ENCODE data around the gene APOBEC4. TPM values are rescaled to one million over a fixed set of nuclear protein-coding genes. Genes with fewer than 3 reads are reported as not detected.
"Not testable (repeated sequence)": the region's sequence is repeated elsewhere in the genome, so short reads cannot be mapped to it uniquely, and the experiment has no call there.

The APOBEC4 gene
- total RNA-seq, 1 experiment from 2014 or later, result not detected

DNA sequence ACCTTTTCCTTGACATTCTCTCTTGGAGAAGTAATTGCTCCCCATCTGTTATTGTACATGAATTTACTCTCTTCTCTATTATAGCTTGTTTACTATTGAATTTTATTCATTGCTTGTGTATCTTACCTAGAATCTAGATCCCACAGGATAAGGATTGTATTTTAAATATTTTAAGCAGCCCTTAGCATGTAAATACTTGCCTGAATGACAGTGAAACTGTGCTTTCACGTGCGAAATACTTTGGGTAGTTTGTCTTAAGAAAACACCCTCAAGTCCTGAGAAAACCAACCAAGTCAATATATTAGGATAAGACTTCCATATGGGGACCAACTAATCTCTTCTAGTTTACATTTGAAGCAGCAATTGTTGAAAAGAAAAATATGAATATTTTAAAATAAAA, 32.8 kb downstream of the APOBEC4 start:
- no peaks in the 10 kb centered on the region for H3K9me3 Mint-ChIP-seq (ENCODE audit: unreplicated experiment)
- peak overlapping the region; percentile 78 for H3K27ac Mint-ChIP-seq (ENCODE audit: low read depth, unreplicated experiment)
- ChIA-PET POLR2A (interaction anchor here (0.6 to 6.8 kb wide), 14 partner anchors 9 to 1780 kb away, joined by 3 to 67 read pairs (median 4); partner anchors contain the start of genes ARPC5 and SMG7), CTCF (interaction anchor here (0.8 to 3.4 kb wide), 7 partner anchors 9 to 340 kb away, joined by 3 to 24 read pairs (median 3); no protein-coding TSS in a partner anchor)
- peaks cover 31% of the 10 kb centered on the region for H3K36me3 Mint-ChIP-seq (ENCODE audit: insufficient read depth, unreplicated experiment)
- TF ChIP-seq, protein P1, sequence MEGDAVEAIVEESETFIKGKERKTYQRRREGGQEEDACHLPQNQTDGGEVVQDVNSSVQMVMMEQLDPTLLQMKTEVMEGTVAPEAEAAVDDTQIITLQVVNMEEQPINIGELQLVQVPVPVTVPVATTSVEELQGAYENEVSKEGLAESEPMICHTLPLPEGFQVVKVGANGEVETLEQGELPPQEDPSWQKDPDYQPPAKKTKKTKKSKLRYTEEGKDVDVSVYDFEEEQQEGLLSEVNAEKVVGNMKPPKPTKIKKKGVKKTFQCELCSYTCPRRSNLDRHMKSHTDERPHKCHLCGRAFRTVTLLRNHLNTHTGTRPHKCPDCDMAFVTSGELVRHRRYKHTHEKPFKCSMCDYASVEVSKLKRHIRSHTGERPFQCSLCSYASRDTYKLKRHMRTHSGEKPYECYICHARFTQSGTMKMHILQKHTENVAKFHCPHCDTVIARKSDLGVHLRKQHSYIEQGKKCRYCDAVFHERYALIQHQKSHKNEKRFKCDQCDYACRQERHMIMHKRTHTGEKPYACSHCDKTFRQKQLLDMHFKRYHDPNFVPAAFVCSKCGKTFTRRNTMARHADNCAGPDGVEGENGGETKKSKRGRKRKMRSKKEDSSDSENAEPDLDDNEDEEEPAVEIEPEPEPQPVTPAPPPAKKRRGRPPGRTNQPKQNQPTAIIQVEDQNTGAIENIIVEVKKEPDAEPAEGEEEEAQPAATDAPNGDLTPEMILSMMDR (IDR thresholded peaks at IDR 0.05; ENCODE audit: unreplicated experiment), result no peak
- BruUV-seq (replicated peaks), result no TSS peak
- no peaks in the 10 kb centered on the region for H3K27me3 Mint-ChIP-seq (ENCODE audit: insufficient read depth, unreplicated experiment)
- intact Hi-C loops (cut with micrococcal nuclease), result loop anchor here (5.0 kb wide), 1 partner anchor 658 kb away; no protein-coding TSS in a partner anchor
- no peak for DNase-seq (ENCODE audit: unreplicated experiment)
- H3K4me3 Mint-ChIP-seq (ENCODE audit: unreplicated experiment), result no peak overlapping the region
- H3K4me1 Mint-ChIP-seq (ENCODE audit: insufficient read depth, unreplicated experiment), result peaks cover 45% of the 10 kb centered on the region

DNA sequence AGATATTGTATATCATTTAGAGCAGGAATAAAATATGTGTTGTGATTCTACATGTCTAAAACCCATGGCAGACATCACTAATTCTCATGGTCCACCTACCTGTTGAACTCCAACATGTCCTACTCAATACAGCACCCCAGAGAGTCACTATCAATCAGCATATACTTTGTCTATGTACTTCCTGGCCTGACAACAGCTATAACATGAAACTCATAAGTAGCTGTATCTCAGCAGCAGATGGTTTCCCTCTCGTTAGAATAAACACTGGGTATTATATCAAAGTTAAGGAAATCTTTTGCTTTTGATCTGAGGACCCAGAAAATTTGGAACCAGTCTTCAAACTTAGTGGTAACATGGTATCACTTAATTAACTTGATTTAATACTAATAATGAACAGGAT, 33.3 kb downstream of the APOBEC4 start:
- peak overlapping the region; percentile 78 for H3K27ac Mint-ChIP-seq (ENCODE audit: low read depth, unreplicated experiment)
- peaks cover 25% of the 10 kb centered on the region for H3K36me3 Mint-ChIP-seq (ENCODE audit: insufficient read depth, unreplicated experiment)
- H3K9me3 Mint-ChIP-seq (ENCODE audit: unreplicated experiment), result no peaks in the 10 kb centered on the region
- ChIA-PET POLR2A (interaction anchor here (0.6 to 6.8 kb wide), 12 partner anchors 9 to 657 kb away, joined by 3 to 67 read pairs (median 4); partner anchors contain the start of genes ARPC5 and SMG7), CTCF (interaction anchor here (0.8 to 3.4 kb wide), 7 partner anchors 8 to 340 kb away, joined by 3 to 24 read pairs (median 3); no protein-coding TSS in a partner anchor)
- H3K27me3 Mint-ChIP-seq (ENCODE audit: insufficient read depth, unreplicated experiment), result no peaks in the 10 kb centered on the region
- DNase-seq (ENCODE audit: unreplicated experiment), result no peak
- TF ChIP-seq, protein P1 (IDR thresholded peaks at IDR 0.05; ENCODE audit: unreplicated experiment), result no peak
- intact Hi-C loops (cut with micrococcal nuclease), result loop anchor here (5.0 kb wide), 1 partner anchor 657 kb away; no protein-coding TSS in a partner anchor
- no TSS peak for BruUV-seq (replicated peaks)
- H3K4me1 Mint-ChIP-seq (ENCODE audit: insufficient read depth, unreplicated experiment), result peaks cover 47% of the 10 kb centered on the region
- no peak overlapping the region for H3K4me3 Mint-ChIP-seq (ENCODE audit: unreplicated experiment)

DNA sequence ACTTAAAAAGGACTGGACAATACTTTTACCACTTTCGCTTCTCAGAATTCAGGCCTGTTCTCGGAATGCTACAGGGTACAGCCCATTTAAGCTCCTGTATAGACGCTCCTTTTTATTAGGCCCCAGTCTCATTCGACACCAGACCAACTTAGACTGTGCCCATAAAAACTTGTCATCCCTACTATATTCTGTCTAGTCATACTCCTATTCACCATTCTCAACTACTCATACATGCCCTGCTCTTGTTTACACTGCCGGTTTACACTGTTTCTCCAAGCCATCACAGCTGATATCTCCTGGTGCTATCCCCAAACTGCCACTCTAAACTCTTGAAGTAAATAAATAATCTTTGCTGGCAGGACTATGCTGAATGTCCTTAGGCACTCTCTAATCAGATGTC, 34.9 kb downstream of the APOBEC4 start:
- BruUV-seq (replicated peaks); H3K4me3 Mint-ChIP-seq (ENCODE audit: unreplicated experiment); H3K9me3 Mint-ChIP-seq (ENCODE audit: unreplicated experiment); intact Hi-C loops (cut with micrococcal nuclease); H3K27ac Mint-ChIP-seq (ENCODE audit: low read depth, unreplicated experiment); CTCF ChIA-PET; H3K27me3 Mint-ChIP-seq (ENCODE audit: insufficient read depth, unreplicated experiment); H3K36me3 Mint-ChIP-seq (ENCODE audit: insufficient read depth, unreplicated experiment); DNase-seq (ENCODE audit: unreplicated experiment): not testable (repeated sequence)
- H3K4me1 Mint-ChIP-seq (ENCODE audit: insufficient read depth, unreplicated experiment), result peaks cover 49% of the 10 kb centered on the region
- POLR2A ChIA-PET, result interaction anchor here (0.7 to 6.8 kb wide), 2 partner anchors 9 to 15 kb away, joined by 3 to 67 read pairs; partner anchors contain the start of gene ARPC5

DNA sequence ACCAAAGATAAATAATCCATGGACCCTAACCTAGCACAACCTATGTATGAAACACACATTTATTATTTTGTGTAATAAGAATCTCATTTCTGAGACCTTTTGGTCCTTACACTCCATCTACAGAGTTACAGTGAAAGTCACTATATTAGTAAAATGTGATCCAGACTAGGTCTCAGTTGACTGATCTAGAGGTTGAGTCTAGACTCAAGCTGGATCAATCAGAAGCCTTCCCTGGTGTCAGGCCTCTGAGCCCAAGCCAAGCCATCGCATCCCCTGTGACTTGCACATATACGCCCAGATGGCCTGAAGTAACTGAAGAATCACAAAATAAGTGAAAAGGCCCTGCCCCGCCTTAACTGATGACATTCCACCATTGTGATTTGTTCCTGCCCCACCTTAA, 40.1 kb downstream of the APOBEC4 start:
- BruUV-seq (replicated peaks), result not testable (repeated sequence)
- CTCF ChIA-PET, result interaction anchor here (0.7 to 0.8 kb wide), 2 partner anchors 42 to 397 kb away, joined by 3 read pairs; no protein-coding TSS in a partner anchor

DNA sequence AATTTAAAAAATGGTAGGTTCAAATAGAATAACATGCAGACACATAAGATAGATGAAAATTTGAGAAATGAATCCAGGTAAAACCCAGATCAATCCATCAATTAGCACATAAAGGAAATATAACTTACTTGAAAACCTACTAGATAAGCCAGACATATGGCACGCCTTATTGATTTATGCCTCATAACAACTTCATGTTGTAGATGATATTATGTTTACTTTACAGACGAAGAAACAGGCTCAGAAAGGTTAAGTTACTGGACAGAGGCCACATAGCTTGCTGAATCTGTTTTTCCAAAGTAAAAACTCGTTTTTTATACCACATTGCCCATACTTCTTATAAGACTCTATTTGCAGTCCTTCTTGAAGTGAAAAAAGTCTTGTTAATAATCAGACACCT, 40.7 kb downstream of the APOBEC4 start:
- Mint-ChIP-seq H3K36me3 (ENCODE audit: insufficient read depth, unreplicated experiment) (no peaks in the 10 kb centered on the region), H3K4me1 (ENCODE audit: insufficient read depth, unreplicated experiment) (peaks cover 44% of the 10 kb centered on the region), H3K4me3 (ENCODE audit: unreplicated experiment) (no peak overlapping the region), H3K9me3 (ENCODE audit: unreplicated experiment) (no peaks in the 10 kb centered on the region), H3K27ac (ENCODE audit: low read depth, unreplicated experiment) (no peak overlapping the region), H3K27me3 (ENCODE audit: insufficient read depth, unreplicated experiment) (no peaks in the 10 kb centered on the region)
- TF ChIP-seq, protein P1 (IDR thresholded peaks at IDR 0.05; ENCODE audit: unreplicated experiment), result no peak
- DNase-seq (ENCODE audit: unreplicated experiment), result no peak
- intact Hi-C loops (cut with micrococcal nuclease), result no loop called here
- POLR2A ChIA-PET, result interaction anchor here (0.7 kb wide), 1 partner anchor 22 kb away, joined by 3 read pairs; no protein-coding TSS in a partner anchor
- BruUV-seq (replicated peaks), result no TSS peak
- CTCF ChIA-PET, result interaction anchor here (0.7 to 0.8 kb wide), 2 partner anchors 43 to 397 kb away, joined by 3 read pairs; no protein-coding TSS in a partner anchor

More for the DNA sequence above, 40.1 kb downstream of the APOBEC4 start:
- peaks cover 45% of the 10 kb centered on the region for H3K4me1 Mint-ChIP-seq (ENCODE audit: insufficient read depth, unreplicated experiment)
- peak overlapping the region; percentile 42 for H3K27ac Mint-ChIP-seq (ENCODE audit: low read depth, unreplicated experiment)
- H3K4me3 Mint-ChIP-seq (ENCODE audit: unreplicated experiment); H3K36me3 Mint-ChIP-seq (ENCODE audit: insufficient read depth, unreplicated experiment); H3K9me3 Mint-ChIP-seq (ENCODE audit: unreplicated experiment); POLR2A ChIA-PET; H3K27me3 Mint-ChIP-seq (ENCODE audit: insufficient read depth, unreplicated experiment); intact Hi-C loops (cut with micrococcal nuclease); DNase-seq (ENCODE audit: unreplicated experiment): not testable (repeated sequence)
